ENCODE measurements around the gene CNTLN. TPM values are rescaled to one million over a fixed set of nuclear protein-coding genes. Genes with fewer than 3 reads are reported as not detected.

CNTLN gene, protein sequence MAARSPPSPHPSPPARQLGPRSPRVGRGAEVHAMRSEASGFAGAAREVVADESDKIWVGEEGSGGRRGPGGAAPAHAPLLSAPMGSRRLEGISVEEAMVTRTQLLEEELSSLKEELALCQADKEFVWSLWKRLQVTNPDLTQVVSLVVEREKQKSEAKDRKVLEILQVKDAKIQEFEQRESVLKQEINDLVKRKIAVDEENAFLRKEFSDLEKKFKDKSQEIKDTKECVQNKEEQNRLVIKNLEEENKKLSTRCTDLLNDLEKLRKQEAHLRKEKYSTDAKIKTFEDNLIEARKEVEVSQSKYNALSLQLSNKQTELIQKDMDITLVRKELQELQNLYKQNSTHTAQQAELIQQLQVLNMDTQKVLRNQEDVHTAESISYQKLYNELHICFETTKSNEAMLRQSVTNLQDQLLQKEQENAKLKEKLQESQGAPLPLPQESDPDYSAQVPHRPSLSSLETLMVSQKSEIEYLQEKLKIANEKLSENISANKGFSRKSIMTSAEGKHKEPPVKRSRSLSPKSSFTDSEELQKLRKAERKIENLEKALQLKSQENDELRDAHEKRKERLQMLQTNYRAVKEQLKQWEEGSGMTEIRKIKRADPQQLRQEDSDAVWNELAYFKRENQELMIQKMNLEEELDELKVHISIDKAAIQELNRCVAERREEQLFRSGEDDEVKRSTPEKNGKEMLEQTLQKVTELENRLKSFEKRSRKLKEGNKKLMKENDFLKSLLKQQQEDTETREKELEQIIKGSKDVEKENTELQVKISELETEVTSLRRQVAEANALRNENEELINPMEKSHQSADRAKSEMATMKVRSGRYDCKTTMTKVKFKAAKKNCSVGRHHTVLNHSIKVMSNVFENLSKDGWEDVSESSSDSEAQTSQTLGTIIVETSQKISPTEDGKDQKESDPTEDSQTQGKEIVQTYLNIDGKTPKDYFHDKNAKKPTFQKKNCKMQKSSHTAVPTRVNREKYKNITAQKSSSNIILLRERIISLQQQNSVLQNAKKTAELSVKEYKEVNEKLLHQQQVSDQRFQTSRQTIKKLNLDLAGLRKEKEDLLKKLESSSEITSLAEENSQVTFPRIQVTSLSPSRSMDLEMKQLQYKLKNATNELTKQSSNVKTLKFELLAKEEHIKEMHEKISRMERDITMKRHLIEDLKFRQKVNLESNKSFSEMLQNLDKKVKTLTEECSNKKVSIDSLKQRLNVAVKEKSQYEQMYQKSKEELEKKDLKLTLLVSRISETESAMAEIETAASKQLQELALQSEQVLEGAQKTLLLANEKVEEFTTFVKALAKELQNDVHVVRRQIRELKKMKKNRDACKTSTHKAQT (N-terminal part only)
- total RNA-seq: 10 to 100 TPM in 1 of 2 donors, 1 to 10 TPM in 1; 9.7 to 11.4 TPM

DNA sequence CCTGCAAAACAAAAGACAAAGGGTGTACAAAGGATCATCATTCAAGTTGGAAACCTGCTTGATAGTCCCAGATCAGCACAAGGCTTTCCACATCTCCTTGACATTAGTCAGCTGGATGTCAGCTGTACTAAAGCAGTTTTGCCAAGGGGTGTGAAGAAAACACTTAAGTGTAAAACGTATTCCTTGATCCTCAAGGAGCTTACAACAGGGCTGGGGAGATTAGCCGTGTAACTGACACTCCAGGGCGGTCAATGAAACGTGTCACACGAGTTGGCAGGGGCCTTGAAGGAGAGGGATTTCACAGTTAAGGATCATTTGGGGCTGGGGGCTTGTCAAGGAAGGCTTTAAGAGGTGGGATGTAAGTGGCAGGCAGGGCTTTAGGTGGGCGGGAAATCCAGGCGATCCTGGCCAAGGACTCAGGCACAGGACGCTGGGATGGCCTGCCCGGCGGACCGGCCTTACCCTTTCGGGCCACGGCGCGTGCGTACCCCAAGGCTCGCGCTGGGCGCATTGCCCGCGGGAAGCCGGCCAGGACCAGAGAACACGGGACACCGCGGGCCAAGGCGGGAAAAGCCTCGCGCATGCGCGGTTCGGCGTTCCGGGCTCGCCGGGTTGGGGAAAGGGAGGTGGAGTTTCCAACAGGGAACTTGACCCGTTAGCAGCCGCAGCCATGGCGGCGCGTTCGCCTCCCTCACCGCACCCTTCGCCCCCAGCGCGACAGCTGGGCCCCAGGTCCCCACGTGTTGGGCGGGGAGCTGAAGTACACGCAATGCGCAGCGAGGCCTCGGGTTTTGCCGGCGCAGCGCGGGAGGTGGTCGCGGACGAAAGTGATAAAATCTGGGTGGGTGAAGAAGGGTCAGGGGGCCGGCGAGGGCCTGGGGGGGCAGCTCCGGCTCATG, at the start of gene CNTLN:
Gene CNTLN (plus strand): TSS at position 645 of the 899 bp plus-strand sequence. CDS start 26 bp downstream, at position 671.

Small RNA genes within 50 kb of the gene (small RNA-seq; reads per million reads assigned to genes)
- gene RPS29P33: 0 reads per million in 2 donors

All from melanocyte of skin (primary cell).